AG10803 (cell line): ENCODE data around the gene LRP5.
"Not testable (repeated sequence)": the region's sequence is repeated elsewhere in the genome, so short reads cannot be mapped to it uniquely, and the experiment has no call there.

Source experiments
- DNase-seq: peaks from one replicate; pipeline ENCODE4 v3.0.0; 2010; ENCODE audit warnings: low read depth
- H3K4me3 ChIP-seq: 2 replicates; pipeline ENCODE4 v1.5.1; 2011; ENCODE audit warnings: mild to moderate bottlenecking, low read length, control low read depth
- TF ChIP-seq, protein P1 (sequence below): conservative IDR thresholded peaks from 2 replicates; pipeline ENCODE4 v1.5.1; 2011; ENCODE audit warnings: mild to moderate bottlenecking, low read length, control low read depth, inconsistent platforms

Gene LRP5

DNA sequence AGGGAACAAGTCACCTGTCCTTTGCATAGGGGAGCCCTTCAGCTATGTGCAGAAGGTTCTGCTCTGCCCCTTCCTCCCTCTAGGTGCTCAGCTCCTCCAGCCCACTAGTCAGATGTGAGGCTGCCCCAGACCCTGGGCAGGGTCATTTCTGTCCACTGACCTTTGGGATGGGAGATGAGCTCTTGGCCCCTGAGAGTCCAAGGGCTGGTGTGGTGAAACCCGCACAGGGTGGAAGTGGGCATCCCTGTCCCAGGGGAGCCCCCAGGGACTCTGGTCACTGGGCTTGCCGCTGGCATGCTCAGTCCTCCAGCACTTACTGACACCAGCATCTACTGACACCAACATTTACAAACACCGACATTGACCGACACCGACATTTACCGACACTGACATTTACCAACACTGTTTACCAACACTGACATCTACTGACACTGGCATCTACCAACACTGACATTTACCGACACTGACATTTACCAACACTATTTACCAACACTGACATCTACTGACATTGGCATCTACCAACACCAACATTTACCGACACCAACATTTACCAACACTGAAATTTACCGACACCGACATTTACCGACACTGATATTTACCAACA lies 76.3 kb downstream of the LRP5 start:
- TF ChIP-seq, protein P1, sequence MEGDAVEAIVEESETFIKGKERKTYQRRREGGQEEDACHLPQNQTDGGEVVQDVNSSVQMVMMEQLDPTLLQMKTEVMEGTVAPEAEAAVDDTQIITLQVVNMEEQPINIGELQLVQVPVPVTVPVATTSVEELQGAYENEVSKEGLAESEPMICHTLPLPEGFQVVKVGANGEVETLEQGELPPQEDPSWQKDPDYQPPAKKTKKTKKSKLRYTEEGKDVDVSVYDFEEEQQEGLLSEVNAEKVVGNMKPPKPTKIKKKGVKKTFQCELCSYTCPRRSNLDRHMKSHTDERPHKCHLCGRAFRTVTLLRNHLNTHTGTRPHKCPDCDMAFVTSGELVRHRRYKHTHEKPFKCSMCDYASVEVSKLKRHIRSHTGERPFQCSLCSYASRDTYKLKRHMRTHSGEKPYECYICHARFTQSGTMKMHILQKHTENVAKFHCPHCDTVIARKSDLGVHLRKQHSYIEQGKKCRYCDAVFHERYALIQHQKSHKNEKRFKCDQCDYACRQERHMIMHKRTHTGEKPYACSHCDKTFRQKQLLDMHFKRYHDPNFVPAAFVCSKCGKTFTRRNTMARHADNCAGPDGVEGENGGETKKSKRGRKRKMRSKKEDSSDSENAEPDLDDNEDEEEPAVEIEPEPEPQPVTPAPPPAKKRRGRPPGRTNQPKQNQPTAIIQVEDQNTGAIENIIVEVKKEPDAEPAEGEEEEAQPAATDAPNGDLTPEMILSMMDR: no peak
- no peak overlapping the region for H3K4me3 ChIP-seq
- no peak for DNase-seq

DNA sequence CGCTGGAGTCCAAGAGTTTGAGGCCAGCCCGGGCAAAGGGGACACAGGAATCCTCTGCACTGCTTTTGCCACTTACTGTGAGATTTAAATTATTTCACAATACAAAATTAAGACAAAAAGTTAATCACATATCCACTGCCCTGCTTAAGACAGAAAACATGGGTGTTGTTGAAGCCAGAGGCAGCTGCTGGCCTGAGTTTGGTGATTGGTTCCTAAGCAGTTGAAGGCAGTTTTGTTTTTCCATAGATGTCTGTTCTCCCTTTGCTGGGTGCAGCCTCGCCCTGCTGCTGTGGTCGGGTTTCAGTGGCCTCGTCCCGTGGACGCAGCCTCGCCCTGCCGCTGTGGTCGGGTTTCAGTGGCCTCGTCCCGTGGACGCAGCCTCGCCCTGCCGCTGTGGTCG lies 77.9 kb downstream of the LRP5 start:
- no peak for DNase-seq
- TF ChIP-seq, protein P1: no peak
- no peak overlapping the region for H3K4me3 ChIP-seq

DNA sequence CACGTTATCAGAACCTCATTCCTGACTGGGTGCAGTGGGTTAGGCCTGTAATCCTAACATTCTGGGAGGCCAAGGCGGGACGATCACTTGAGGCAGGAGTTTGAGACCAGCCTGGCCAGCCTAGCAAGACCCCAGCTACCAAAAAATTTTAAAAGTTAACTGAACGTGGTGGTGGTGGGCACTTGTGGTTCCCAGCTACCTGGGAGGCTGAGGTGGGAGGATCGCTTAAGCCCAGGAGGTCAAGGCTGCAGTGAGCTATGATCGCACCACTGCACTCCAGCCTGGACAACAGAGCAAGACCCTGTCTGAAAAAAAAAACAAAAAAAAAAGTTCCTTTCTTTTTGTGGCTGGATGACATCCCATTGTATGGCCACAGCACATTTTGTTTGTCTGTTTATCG lies 80.4 kb downstream of the LRP5 start:
- TF ChIP-seq, protein P1: no peak
- no peak overlapping the region for H3K4me3 ChIP-seq
- DNase-seq: no peak

DNA sequence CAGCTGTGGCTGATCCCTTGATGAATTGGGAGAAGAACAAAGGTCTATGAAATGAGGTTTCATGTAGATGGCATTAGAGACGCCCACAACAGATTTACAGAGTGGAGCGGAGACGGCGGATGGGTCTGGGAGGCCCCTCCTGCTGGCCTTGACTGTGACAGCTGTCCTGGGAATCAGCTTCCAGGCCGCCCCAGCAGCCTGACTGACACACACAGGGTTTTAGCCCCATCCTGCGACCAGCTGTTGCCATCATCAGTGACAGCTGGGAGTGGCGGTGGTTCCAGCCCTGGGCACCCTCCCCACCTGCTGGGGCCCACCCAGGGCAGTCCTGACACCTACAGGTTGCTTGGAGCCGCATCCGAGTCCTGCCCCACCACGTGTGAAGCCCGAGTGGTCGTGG lies 84.1 kb downstream of the LRP5 start:
- TF ChIP-seq, protein P1: no peak
- no peak for DNase-seq

DNA sequence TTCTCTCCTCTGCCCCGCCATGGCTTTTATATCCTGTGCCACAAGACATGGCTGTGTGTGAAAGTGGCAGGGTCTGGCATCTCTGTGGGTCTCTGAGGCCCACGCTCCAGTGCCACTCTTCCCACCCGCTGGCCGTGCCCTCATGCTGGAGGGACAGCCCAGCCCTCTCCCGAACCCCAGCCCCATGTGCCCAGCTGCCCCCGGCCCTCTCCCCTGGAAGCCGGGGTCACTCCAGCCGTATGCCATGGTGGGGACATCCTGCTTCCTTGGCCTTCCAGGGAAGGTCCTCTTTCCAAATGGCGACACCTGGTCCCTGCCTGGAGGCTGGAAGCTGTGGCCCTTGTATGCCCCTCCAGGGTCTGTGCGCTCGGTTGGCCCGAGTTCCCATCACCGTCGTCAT lies 84.9 kb downstream of the LRP5 start:
- TF ChIP-seq, protein P1: no peak
- DNase-seq: no peak
- H3K4me3 ChIP-seq: no peak overlapping the region

More for the DNA sequence above, 84.1 kb downstream of the LRP5 start:
- no peak overlapping the region for H3K4me3 ChIP-seq

DNA sequence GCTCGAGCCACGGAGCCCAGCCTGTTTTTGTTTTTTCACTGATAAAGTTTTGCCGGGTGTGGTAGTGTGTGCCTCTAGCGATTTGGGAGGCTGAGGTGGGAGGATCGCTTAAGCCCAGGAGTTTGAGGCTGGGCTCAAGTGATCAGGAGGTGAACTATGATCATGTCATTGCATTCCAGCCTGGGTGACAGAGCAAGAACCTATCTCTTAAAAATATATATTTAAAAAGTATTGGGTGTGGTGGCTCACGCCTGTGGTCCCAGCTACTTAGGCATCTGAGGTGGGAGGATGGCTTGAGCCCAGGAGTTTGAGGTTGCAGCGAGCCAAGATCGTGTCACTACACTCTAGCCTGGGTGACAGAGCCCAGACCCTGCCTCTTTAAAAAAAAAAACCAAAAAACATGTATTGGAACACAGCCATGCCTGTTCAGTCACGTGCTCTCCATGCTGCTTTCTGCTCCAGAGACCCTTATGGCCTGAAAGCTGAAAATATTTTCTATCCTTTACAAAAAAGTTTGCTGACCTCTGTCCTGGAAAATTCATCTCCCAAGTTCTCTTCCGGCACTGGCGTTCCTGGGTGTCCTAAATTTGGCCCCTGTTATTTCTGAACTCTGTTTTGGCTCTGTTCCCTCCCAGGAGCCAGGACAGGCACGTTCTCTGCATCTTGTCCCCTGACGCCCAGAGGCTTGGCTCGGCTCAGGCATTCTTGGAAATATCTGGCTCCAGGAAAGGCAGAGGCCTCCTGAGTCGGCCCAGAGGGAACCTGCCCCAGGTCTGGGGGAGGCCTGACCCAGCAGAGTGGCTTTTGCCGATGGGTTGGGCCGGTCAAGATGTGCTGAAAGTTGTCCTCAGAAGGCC lies 86.8 kb downstream of the LRP5 start:
- TF ChIP-seq, protein P1: no peak
- no peak overlapping the region for H3K4me3 ChIP-seq
- peak; percentile 35 for DNase-seq

DNA sequence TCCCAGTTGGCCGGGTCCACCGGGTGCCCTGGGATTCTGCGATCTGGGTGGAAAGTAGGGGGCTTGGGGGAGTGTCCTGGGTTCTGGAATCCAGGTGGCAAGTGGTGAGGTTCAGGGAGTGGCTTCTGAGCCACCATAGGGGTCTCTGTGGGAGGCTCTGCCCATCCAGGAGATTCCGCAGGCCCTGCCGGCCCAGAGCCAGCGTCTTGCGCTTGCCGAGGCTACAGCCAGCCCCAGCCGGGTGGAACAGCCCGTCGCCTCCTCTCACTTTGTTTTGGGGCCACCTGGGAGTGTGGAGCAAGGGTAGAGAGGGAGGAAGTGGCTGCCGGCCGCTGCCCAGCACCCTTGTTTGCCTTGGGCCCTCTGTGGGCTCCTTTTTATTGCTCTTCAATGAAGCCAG lies 87.5 kb downstream of the LRP5 start:
- TF ChIP-seq, protein P1: no peak
- no peak for DNase-seq

DNA sequence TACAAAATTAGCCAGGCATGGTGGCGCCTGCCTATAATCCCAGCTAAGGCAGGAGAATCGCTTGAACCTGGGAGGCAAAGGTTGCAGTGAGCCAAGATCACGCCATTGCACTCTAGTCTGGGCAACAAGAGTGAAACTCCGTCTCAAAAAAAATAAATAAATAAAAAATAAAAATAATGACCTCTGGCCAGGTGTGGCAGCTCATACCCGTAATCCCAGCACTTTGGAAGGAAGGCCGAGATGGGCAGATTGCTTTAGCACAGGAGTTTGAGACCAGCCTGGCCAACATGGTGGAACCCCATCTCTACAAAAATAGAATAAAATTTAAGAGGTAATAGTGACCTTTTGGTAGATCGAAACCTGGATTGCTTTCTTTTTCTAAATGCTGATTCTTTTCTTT lies 88.2 kb downstream of the LRP5 start:
- DNase-seq: not testable (repeated sequence)

More for the DNA sequence above, 87.5 kb downstream of the LRP5 start:
- H3K4me3 ChIP-seq: no peak overlapping the region

More for the DNA sequence above, 88.2 kb downstream of the LRP5 start:
- H3K4me3 ChIP-seq: not testable (repeated sequence)
